GM10266 (cell line): ENCODE data around the gene ETV5.
"Not testable (repeated sequence)": the region's sequence is repeated elsewhere in the genome, so short reads cannot be mapped to it uniquely, and the experiment has no call there.

Source experiments
- DNase-seq: peaks from one replicate; pipeline ENCODE4 v3.0.0; 2012; ENCODE audit errors: extremely low spot score
- CTCF ChIP-seq: IDR thresholded peaks from 2 replicates; pipeline ENCODE4 v1.5.1; 2012; ENCODE audit warnings: mild to moderate bottlenecking, low read depth; ENCODE audit not compliant: control insufficient read depth, insufficient read depth; ENCODE audit errors: missing control alignments

The ETV5 gene

GRCh38 chr3:186025161-186025560 is 83.7 kb downstream of the ETV5 start:
- no peak for DNase-seq
- no peak for TF ChIP-seq CTCF

GRCh38 chr3:186024210-186024609 is 84.7 kb downstream of the ETV5 start:
- no peak for TF ChIP-seq CTCF

GRCh38 chr3:186022931-186023330 is 86.0 kb downstream of the ETV5 start:
- TF ChIP-seq CTCF = no peak
- DNase-seq = no peak

More at GRCh38 chr3:186024210-186024609, 84.7 kb downstream of the ETV5 start:
- DNase-seq = no peak

- TF ChIP-seq CTCF = no peak
- DNase-seq = no peak
Observed at GRCh38 chr3:186021673-186022362, 87.1 kb downstream of the ETV5 start.

- DNase-seq = not testable (repeated sequence)
Observed at GRCh38 chr3:186021250-186021649, 87.6 kb downstream of the ETV5 start.

GRCh38 chr3:186019288-186019687 is 89.6 kb downstream of the ETV5 start:
- DNase-seq = not testable (repeated sequence)

- no peak for TF ChIP-seq CTCF
- no peak for DNase-seq
Observed at GRCh38 chr3:186014866-186015265, 94.0 kb downstream of the ETV5 start.

GRCh38 chr3:186013312-186013711 is 95.6 kb downstream of the ETV5 start:
- TF ChIP-seq CTCF = no peak
- no peak for DNase-seq
